Measurements from ENCODE around the gene CACNA2D3.

GRCh38 chr3:54969652-54970051 lies 847.3 kb downstream of the CACNA2D3 start:
- TF ChIP-seq GATA2 (IDR thresholded peaks at IDR 0.05; ENCODE audit: low read depth, low read length) = no peak
- TF ChIP-seq GATA3 (IDR thresholded peaks at IDR 0.05; ENCODE audit: low read depth, low read length) = no peak
